GM12865 (cell line): Measurements from ENCODE around the gene GLP1R.

Experiments used
- DNase-seq: peaks from one replicate; pipeline ENCODE4 v3.0.0; 2010; ENCODE audit warnings: low read depth
- H3K4me3 ChIP-seq: 2 replicates; pipeline ENCODE4 v1.5.1; 2011; ENCODE audit warnings: mild to moderate bottlenecking, low read depth, low read length, control low read depth
- CTCF ChIP-seq: IDR thresholded peaks from 2 replicates; pipeline ENCODE4 v1.5.1; 2011; ENCODE audit warnings: low read length, control low read depth, low read depth, inconsistent platforms; ENCODE audit not compliant: insufficient read depth; ENCODE audit errors: missing control alignments

GLP1R gene

GRCh38 chr6:39137245-39137644 lies 88.7 kb downstream of the GLP1R start:
- peak; percentile 44 for DNase-seq
- no peak for TF ChIP-seq CTCF
- no peak overlapping the region for H3K4me3 ChIP-seq
